Activated CD8-positive, alpha-beta T cell treated with anti-CD3 and anti-CD28 coated beads, Interleukin-2, amount 10 ng/mL, durations not matched to agents 7 days and 5 days (primary cell): ENCODE measurements around the gene COA6. TPM values are rescaled to one million over a fixed set of nuclear protein-coding genes. Genes with fewer than 3 reads are reported as not detected.

ENCODE experiments used
- ATAC-seq: fragments of 150-1000 bp; cut with Tn5 transposase; one replicate; pipeline ENCODE4 v1.10.0; 2021; ENCODE audit warnings: moderate library complexity
- CTCF ChIA-PET: fragments of 350-600 bp; sonication (Branson Sonifier 250); formaldehyde crosslinking; loops from one replicate; lab custom pipeline; 2021; ENCODE audit warnings: antibody characterized with exemption; lab: Charles Lee
- POLR2A ChIA-PET: fragments of 350-600 bp; sonication (Branson Sonifier 250); formaldehyde crosslinking; loops from one replicate; lab custom pipeline; 2021; ENCODE audit warnings: antibody characterized with exemption; lab: Charles Lee
- DNase-seq: peaks from one replicate; pipeline ENCODE4 v3.0.0-alpha.2; 2020
- H3K27ac Mint-ChIP-seq: one replicate; pipeline ENCODE4 v1.8.0; 2021; ENCODE audit warnings: mild to moderate bottlenecking, mixed read lengths
- H3K27me3 Mint-ChIP-seq: one replicate; pipeline ENCODE4 v1.8.0; 2021; ENCODE audit warnings: low read depth, mixed read lengths
- H3K36me3 Mint-ChIP-seq: one replicate; pipeline ENCODE4 v1.8.0; 2021; ENCODE audit warnings: low read depth, mixed read lengths
- H3K4me1 Mint-ChIP-seq: one replicate; pipeline ENCODE4 v1.8.0; 2021; ENCODE audit warnings: low read depth, mixed read lengths
- H3K4me3 Mint-ChIP-seq: one replicate; pipeline ENCODE4 v1.8.0; 2021; ENCODE audit warnings: mild to moderate bottlenecking, mixed read lengths
- H3K9me3 Mint-ChIP-seq: one replicate; pipeline ENCODE4 v1.8.0; 2022; ENCODE audit warnings: mixed read lengths; ENCODE audit not compliant: insufficient read depth
- total RNA-seq, 2 experiments: library from RNA; stranded (reverse); gene quantifications; one replicate each; pipeline ENCODE4 v1.2.3, GENCODE V29; 2021

The COA6 gene
- total RNA-seq, 2 experiments from 2014 or later: 39.2 to 40.0 TPM

- peaks cover 3% of the 10 kb centered on the region for H3K4me1 Mint-ChIP-seq
- DNase-seq: no peak
- POLR2A ChIA-PET: no interaction called here
Observed at GRCh38 chr1:234413485-234413884, 40.2 kb downstream of the COA6 start.

GRCh38 chr1:234413990-234414389, 40.7 kb downstream of the COA6 start:
- no peak for DNase-seq
- Mint-ChIP-seq H3K27ac (no peak overlapping the region), H3K4me1 (peaks cover 3% of the 10 kb centered on the region), H3K36me3 (peaks cover 22% of the 10 kb centered on the region), H3K9me3 (no peaks in the 10 kb centered on the region), H3K4me3 (no peak overlapping the region), H3K27me3 (no peaks in the 10 kb centered on the region)
- ChIA-PET CTCF (no interaction called here), POLR2A (no interaction called here)
- no peak for ATAC-seq

More at GRCh38 chr1:234413485-234413884, 40.2 kb downstream of the COA6 start:
- Mint-ChIP-seq H3K4me3 (no peak overlapping the region), H3K27ac (no peak overlapping the region), H3K9me3 (no peaks in the 10 kb centered on the region), H3K27me3 (no peaks in the 10 kb centered on the region), H3K36me3 (peaks cover 23% of the 10 kb centered on the region)
- ATAC-seq: no peak
- CTCF ChIA-PET: interaction anchor here (0.5 kb wide), 1 partner anchor 120 kb away, joined by 3 read pairs; no protein-coding TSS in a partner anchor

- Mint-ChIP-seq H3K4me1 (no peaks in the 10 kb centered on the region), H3K4me3 (no peak overlapping the region), H3K27me3 (no peaks in the 10 kb centered on the region), H3K9me3 (no peaks in the 10 kb centered on the region), H3K27ac (no peak overlapping the region), H3K36me3 (peaks cover 46% of the 10 kb centered on the region)
- ChIA-PET CTCF (interaction anchor here (0.6 kb wide), 1 partner anchor 1041 kb away, joined by 4 read pairs; no protein-coding TSS in a partner anchor), POLR2A (no interaction called here)
- DNase-seq: no peak
- no peak for ATAC-seq
Observed at GRCh38 chr1:234427950-234428646, 54.8 kb downstream of the COA6 start.

- Mint-ChIP-seq H3K36me3 (peaks cover 42% of the 10 kb centered on the region), H3K9me3 (no peaks in the 10 kb centered on the region), H3K27me3 (no peaks in the 10 kb centered on the region), H3K27ac (no peak overlapping the region), H3K4me3 (no peak overlapping the region), H3K4me1 (no peaks in the 10 kb centered on the region)
- ChIA-PET CTCF (no interaction called here), POLR2A (no interaction called here)
- DNase-seq (no peak), ATAC-seq (no peak)
Observed at GRCh38 chr1:234429434-234429806, 56.2 kb downstream of the COA6 start.

- Mint-ChIP-seq H3K4me1 (no peaks in the 10 kb centered on the region), H3K27ac (no peak overlapping the region), H3K4me3 (no peak overlapping the region), H3K9me3 (no peaks in the 10 kb centered on the region), H3K36me3 (peaks cover 44% of the 10 kb centered on the region), H3K27me3 (no peaks in the 10 kb centered on the region)
- ChIA-PET CTCF (no interaction called here), POLR2A (no interaction called here)
- ATAC-seq (no peak), DNase-seq (no peak)
Observed at GRCh38 chr1:234430691-234431090, 57.4 kb downstream of the COA6 start.

- POLR2A ChIA-PET: no interaction called here
- no peak for DNase-seq
- peaks cover 44% of the 10 kb centered on the region for H3K36me3 Mint-ChIP-seq
- ATAC-seq: no peak
- no peaks in the 10 kb centered on the region for H3K9me3 Mint-ChIP-seq
- no peak overlapping the region for H3K27ac Mint-ChIP-seq
- H3K27me3 Mint-ChIP-seq: no peaks in the 10 kb centered on the region
- H3K4me1 Mint-ChIP-seq: no peaks in the 10 kb centered on the region
- no peak overlapping the region for H3K4me3 Mint-ChIP-seq
- CTCF ChIA-PET: no interaction called here
Observed at GRCh38 chr1:234431255-234431654, 58.0 kb downstream of the COA6 start.

GRCh38 chr1:234433563-234434285, 60.5 kb downstream of the COA6 start:
- Mint-ChIP-seq H3K27me3 (no peaks in the 10 kb centered on the region), H3K9me3 (no peaks in the 10 kb centered on the region), H3K27ac (no peak overlapping the region), H3K4me1 (no peaks in the 10 kb centered on the region), H3K36me3 (peaks cover 46% of the 10 kb centered on the region), H3K4me3 (no peak overlapping the region)
- DNase-seq: no peak
- CTCF ChIA-PET: no interaction called here
- no peak for ATAC-seq
- POLR2A ChIA-PET: no interaction called here

Other genes with a start within 250 kb of the COA6 start
- 10 to 100 TPM; 35.7 TPM for gene TARBP1, start 105.7 kb downstream of the COA6 start, total RNA-seq
- gene IRF2BP2, start 236.7 kb downstream of the COA6 start, total RNA-seq: 10 to 100 TPM; 71.5 to 72.0 TPM